Measurements from ENCODE around the gene OR10V1.
"Not testable (repeated sequence)": the region's sequence is repeated elsewhere in the genome, so short reads cannot be mapped to it uniquely, and the experiment has no call there.

OR10V1 gene

DNA sequence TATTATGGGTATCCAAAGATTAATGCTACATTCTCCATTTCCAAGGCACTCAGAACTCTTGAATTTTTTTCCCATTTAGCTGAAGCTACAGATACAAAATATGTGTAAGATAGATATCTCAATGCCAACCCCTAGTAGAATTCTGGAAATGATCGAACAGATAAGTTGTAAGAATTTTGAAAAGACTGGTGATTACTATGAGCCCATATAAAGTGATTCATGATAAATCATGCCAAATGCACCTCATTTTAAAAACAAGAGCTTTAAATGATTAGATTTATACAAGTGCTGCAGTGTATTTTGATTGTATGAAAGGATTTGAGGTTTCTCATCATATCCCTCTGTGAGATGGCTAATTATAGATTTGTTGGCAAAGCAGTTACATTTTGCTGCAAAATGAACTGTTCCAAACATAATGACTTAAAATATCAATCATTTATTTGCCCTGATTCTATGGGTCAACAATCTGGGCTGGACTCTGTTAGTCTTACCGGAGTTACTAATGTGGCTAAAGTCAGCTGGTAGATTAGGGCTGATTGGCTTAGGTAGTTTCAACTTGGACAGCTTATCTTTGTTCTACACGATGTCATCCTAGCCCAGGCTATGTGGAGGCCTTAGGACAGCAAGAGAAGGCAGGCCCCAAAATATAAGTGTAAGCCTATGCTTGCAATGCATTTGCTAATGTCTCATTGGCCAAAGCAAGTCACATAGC, 3.4 kb downstream of the OR10V1 start:
- no peak for DNase-seq (ENCODE audit: low read depth in 2 of 2)

DNA sequence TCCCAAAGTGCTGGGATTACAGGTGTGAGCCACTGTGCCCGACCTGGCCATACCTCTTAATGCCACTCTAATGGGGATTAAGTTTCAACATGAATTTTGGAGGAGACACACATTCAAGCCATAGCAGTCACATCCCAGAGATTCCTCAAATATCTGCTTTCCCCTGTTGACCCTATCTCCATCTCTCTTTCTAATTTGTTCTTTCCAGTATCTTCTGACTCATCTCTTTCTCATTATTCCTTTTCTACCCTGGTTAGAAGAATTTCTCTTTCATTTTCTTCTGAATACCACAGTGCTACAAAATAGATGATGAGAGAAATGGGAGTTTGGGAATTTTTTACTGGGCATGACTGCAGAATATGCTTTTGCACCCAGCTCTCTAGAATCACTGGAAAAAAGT, 5.1 kb downstream of the OR10V1 start:
- no peak for DNase-seq (ENCODE audit: low read depth in 2 of 2)

DNA sequence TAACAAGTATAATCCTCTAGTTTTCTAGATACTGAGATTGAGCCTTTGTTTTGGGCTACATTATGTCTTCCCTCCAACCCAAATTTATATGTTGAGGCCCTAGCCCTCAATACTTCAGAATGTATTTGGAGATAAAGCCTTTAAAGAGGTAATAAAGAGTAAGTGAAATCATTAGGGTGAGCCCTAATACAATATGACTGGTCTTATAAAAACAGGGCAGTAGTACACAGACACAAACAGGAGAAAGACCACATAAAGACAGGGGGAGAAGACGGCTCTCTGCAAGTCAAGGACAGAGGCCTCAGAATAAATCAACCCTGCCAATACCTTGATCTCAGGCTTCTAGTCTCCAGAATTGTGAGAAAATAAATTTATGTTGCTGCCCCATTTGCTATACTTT, 6.3 kb downstream of the OR10V1 start:
- no peak for DNase-seq (ENCODE audit: low read depth in 2 of 2)

- DNase-seq (ENCODE audit: low read depth in 2 of 2): no peak
Observed at GRCh38 chr11:59706518-59707285, 6.9 kb downstream of the OR10V1 start.

DNA sequence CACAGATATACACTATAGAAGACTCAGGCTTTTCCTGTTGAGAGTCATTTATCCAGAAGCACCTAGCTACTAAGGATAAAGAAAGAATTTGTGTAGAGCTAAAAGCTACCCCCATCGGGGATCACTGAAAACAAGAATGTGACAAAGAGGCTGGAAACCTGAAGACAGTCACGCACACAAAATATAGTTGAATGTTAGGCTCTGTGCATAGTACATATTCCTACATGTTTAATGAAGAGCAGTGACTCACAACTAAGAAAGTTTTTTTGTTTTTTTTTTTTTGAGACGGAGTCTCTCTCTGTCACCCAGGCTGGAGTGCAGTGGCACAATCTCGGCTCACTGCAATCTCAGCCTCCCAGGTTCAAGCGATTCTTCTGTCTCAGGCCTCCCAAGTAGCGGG, 8.4 kb downstream of the OR10V1 start:
- DNase-seq (ENCODE audit: low read depth in 2 of 2): no peak

GRCh38 chr11:59703515-59703914, 10.1 kb downstream of the OR10V1 start:
- DNase-seq (ENCODE audit: low read depth in 2 of 2): not testable (repeated sequence)

- not testable (repeated sequence) for DNase-seq (ENCODE audit: low read depth in 2 of 2)
Observed at GRCh38 chr11:59700157-59700556, 13.5 kb downstream of the OR10V1 start.

DNA sequence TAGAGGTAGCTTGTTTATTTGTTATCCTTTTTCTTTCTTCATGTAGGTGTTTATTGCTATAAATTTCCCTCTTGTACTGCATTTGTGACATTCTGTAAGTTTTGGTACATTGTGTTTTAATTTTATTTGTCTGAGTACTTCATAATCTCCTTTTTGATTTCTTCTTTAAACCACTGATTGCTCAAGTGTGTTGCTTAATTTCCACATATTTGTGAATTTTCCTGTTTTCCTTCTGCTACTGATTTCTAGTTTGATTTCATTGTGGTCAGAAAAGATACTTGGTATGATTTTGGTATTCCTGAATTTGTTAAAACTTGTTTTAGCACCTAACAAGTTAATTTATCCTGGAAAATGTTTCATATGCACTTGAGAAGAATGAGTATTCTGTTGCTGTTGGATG, 15.1 kb downstream of the OR10V1 start:
- no peak for DNase-seq (ENCODE audit: low read depth in 2 of 2)

- no peak for DNase-seq (ENCODE audit: low read depth in 2 of 2)
Observed at GRCh38 chr11:59692915-59693314, 20.7 kb downstream of the OR10V1 start.

DNA sequence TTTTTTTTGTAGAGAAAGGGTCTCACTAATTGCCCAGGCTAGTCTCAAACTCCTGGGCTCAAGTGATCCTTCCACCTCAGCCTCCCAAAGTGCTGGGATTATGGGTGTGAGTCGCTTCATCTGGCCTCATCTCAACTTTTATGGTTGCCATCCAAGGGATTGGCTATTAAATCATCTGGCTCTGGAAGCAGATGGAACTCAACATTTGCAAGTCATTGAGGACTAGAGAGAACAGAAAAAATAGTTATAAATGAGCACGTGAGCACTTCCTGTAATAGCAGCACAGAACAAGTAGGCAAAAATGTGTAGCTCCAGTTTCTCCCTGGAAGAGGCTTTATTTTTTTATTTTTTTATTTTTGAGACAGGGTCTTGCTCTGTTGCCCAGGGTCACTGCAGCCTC, 22.5 kb downstream of the OR10V1 start:
- no peak for DNase-seq (ENCODE audit: low read depth in 2 of 2)

- DNase-seq (ENCODE audit: low read depth in 2 of 2): no peak
Observed at GRCh38 chr11:59689015-59689414, 24.6 kb downstream of the OR10V1 start.

DNA sequence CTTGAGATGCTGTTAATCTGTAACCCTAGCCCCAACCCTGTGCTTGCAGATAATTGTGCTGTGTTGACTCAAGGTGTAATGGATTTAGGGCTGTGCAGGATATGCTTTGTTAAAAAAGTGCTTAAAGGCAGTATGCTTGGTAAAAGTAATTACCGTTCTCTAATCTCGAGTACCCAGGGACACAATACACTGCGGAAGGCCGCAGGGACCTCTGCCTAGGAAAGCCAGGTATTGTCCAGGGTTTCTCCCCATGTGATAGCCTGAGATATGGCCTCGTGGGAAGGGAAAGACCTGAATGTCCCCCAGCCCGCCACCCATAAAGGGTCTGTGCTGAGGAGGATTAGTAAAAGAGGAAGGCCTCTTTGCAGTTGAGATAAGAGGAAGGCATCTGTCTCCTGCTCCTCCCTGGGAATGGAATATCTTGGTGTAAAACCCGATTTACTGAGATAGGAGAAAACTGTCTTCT, 32.4 kb downstream of the OR10V1 start:
- DNase-seq (ENCODE audit: low read depth in 2 of 2): not testable (repeated sequence)

- DNase-seq (ENCODE audit: low read depth in 2 of 2): peak; percentile 28 to 31
Observed at GRCh38 chr11:59680287-59681154, 33.1 kb downstream of the OR10V1 start.

DNA sequence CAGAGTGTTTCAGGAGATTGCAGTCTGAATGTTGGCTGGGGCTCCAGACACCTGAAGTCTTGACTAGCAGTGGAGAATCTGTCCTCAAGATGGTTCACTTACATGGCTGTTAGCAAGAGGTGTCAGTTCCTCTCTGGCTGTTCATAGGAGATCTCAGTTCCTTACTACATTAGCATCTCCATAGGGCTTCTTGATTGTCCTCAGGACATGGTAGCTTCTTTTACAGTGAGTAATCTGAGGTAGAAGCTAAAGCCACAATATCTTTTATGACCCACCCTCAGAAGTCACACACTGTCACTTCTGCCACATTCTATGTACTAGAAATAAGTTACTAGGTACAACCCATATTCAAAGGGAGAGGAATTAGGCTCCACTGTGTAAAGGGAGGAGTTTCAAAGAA, 34.3 kb downstream of the OR10V1 start:
- no peak for DNase-seq (ENCODE audit: low read depth in 2 of 2)

- no peak for DNase-seq (ENCODE audit: low read depth in 2 of 2)
Observed at GRCh38 chr11:59678813-59679165, 34.9 kb downstream of the OR10V1 start.

DNA sequence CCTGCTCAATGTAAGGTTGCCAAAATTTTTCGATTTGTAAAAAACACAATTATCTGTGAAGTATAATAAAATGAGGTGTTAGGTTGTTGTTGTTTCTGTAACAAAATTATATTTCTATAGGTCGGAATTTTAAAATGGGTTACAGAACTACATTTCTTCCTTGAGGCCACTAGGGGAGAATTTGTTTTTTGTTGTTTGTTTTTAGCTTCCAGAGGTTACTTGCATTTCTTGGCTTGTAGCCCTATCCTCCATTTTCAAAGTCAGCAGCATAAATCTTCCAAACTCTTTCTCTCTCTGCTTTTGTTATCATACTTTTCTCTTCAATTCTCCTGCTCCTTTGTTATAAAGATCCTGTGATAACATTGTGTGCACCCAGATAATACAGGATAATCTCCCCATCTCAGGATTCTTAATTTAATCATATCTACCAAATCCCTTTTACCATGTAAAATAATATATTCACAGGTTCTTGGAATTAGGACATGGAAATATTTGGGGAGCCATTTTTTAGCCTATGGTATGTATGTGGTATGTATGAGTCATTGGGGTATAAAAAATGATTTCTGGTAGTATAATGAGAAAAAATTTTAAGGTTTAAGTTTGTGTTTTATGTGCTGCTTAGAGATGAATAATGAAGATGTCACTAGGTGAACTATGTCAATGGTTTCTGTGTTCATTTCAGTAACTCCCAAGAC, 35.4 kb downstream of the OR10V1 start:
- no peak for DNase-seq (ENCODE audit: low read depth in 2 of 2)

- DNase-seq (ENCODE audit: low read depth in 2 of 2): no peak
Observed at GRCh38 chr11:59676205-59676604, 37.4 kb downstream of the OR10V1 start.

GRCh38 chr11:59674291-59674690, 39.4 kb downstream of the OR10V1 start:
- DNase-seq (ENCODE audit: low read depth in 2 of 2): no peak

DNA sequence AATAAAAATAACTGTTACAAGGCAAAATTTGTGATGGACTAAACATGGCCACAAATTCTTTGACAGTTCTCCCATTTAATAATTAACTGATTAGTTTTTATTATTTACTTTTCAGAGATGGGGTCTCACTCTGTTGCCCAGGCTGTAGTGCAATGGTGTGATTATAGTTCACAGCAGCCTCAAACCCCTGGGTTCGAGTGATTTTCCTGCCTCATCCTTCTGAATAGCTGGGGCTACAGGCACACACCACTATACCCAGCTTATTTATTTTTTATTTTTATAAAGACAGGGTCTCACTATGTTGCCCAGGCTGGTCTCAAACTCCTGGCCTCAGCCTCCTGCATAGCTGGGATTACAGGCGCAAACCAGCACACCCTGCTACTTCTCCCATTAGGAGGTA, 40.4 kb downstream of the OR10V1 start:
- no peak for DNase-seq (ENCODE audit: low read depth in 2 of 2)

- no peak for DNase-seq (ENCODE audit: low read depth in 2 of 2)
Observed at GRCh38 chr11:59671471-59671870, 42.2 kb downstream of the OR10V1 start.

DNA sequence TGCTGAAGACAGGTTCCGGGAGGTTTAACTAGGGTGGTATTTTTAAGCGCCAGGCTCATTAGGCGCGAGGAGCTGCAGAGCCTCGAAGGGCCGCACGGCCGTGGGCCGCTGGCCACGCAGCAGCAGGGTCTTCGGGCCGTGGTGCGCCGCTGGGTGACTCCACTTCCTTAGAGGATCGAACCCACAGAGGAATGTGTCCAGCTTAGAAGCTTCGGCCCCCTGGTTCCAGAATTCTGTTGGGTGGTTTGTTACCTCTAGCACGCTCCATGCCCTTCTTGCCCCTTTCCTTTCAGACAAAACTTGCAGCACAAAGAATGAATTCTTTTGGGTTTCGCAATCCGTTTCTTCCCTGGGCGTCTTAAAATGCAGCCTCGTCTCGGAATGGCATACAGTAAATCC, 44.0 kb downstream of the OR10V1 start:
- DNase-seq (ENCODE audit: low read depth in 2 of 2): peak in 1 of 2 donors; percentile 1

Measured in stimulated activated CD4-positive, alpha-beta T cell treated with anti-CD3 and anti-CD28 coated beads, Interleukin-15, amount 100 ng/mL, for 48 hours (primary cell).